HG03378 (cell line): ENCODE measurements around the gene UPK2.

Experiments
- ATAC-seq: cut with Tn5 transposase; IDR thresholded peaks from one replicate; pipeline ENCODE4 v1.9.1; 2021; ENCODE audit warnings: mild to moderate bottlenecking, moderate library complexity; ENCODE audit not compliant: unreplicated experiment

UPK2 gene

DNA sequence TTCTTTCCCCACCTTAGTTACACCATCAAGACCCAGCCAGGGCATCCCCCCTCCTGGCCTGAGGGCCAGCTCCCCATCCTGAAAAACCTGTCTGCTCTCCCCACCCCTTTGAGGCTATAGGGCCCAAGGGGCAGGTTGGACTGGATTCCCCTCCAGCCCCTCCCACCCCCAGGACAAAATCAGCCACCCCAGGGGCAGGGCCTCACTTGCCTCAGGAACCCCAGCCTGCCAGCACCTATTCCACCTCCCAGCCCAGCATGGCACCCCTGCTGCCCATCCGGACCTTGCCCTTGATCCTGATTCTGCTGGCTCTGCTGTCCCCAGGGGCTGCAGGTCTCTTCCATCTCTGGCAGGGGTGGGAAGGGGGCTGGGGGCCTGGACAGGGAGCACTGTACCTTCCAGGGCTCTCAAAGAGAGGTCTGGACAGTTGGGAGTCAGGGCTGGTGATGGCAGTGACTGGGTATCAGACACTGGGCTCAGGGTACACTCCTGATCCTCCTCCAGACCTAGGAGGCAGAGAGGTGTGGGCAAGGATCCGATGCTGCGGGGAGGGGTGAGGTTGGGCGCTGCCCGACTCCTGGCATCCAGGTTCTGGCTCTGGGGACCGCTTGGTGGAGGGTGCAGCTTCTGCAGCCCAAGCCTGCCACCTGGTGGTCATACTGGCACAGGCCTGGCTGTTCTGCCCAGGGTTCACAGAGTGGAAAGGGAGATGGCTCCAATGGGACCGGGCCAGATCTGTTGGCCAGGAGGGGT is at the start of gene UPK2:
TSS of gene UPK2 (plus strand) at position 205 of the 753 bp plus-strand sequence. CDS start at position 258, 53 bp downstream.
- no peak for ATAC-seq

DNA sequence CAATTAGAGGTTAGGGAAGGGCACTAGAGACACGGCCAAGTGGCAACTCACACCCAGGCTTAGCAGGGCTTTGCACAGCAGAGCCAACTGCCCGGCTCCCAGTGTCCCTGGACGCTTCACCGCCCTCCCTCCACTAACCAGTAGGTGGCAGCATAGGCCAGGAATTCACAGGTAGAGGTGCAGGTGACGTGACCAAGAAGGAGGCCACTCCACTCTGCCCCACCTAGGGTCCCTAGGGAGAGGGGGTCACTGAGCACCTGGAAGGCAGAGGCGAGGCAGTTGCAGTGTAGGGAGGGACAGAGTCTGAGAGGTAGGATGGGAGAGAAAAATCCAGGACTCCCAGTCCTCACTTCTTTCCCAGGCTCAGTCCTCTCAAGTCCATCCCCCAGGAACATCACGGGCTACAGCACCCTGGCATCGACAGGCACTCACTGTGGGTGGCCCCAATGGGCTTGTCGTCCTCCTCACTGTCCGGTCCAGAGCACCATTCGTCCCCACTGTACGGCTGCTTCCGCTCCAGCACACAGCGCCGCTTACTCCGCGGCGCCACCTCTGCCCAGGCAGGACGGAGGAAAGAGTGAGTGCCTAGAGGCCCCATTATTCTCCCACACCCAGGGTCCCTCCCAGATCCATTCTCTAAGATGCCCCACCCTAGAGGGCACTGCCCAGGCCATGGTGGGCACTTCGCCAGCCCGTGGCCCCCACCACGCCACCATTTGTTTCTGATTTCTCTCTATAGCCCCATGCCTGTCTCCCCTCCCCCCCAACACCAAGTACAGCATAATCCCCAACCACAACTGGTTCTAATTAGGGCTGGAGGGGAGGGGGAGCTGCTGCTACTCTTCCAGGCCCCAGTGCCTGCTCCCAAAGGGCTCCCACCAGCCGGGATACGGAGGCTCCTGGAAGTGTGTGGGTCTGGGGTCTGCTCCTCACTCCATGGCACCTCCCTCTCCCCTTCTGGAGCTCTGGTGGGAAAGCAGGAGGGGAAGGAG is 48.8 kb upstream of the UPK2 start:
- no peak for ATAC-seq

DNA sequence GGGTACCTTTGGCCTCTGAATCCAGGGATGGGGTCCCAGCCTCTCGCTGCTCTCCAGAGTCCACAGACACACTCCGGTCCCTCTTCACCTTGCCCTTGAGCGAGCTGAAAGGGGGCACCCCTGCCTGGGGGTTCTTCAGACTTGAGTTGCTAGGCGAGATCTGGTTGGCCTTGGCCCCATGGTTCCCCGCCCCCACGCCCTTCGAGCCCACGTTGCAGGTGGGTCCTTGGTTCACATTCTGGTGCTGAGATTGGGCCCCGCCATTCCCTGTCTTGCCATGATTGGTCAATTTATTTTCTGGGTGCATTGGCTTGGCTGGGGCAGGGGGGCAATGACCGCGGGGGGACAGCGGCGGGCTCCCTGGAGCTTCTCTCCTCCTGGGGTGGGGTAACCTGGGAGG is 47.8 kb upstream of the UPK2 start:
- ATAC-seq = no peak

DNA sequence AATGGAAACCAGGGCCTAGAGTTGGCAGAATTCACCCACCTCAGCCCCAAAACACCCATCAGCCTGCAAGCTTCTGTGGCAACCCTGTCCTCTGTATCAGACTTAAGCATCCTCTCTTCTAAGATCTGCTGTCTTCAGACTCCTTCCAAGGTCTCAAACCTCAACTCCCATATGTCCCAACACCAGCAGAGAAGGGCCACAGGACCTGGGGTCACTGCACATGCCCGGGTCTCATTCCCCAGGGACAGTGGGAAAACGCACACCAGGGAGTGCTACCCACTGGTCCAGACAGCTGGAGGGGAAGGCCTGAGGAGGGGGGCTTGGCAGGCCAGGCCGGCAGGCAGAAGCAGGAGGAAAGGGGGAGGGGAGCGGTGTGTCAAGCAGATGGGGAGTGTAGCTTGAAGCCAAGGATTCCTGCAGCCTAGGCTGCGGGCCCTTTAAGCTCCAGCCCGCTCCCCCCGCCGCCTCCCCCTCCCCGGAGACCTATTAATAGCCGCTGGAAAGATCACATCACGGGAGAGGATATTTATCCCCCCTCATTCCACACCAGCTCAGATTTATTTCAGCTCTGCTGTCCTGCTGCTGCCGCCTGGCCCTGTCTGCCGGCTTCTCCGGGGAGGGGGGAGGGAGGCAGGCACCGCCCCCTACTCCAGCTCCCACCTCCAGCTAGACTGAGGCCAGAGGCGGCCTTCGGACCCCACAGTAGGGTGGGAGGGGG is 47.0 kb upstream of the UPK2 start:
- ATAC-seq = no peak

DNA sequence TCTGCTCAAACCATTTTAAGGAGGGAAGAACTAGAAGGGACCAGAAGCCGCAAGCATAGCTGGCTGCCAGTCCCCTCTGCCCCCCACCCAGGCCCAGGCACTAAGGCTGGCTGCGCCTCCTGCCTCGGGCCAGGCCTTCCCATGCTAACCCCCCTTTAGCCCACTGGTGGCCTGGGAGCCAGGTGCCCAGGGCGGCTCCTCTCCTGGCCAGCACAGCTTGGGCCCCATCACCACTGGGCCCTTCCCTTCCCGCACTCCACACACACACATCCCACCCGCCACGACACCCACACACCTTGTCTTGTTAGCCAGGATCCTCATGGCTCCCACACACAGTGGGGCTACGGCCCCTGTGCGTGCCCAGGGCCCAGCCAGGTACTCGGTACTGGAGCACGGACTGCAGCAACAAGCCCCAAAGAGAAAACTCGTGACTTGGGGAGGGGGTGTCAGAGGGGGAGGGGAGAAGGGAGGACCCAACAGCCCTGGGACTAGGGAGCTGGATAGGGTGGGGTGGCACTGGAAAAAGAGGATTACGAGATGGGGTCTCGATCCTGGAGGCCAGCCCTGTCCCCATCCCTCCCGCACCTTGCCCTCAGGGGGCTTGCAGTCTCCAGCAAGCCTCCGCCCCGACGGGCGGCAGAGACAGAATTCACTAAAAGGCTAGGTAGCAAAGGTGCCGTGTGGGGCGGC is 46.3 kb upstream of the UPK2 start:
- ATAC-seq = no peak

DNA sequence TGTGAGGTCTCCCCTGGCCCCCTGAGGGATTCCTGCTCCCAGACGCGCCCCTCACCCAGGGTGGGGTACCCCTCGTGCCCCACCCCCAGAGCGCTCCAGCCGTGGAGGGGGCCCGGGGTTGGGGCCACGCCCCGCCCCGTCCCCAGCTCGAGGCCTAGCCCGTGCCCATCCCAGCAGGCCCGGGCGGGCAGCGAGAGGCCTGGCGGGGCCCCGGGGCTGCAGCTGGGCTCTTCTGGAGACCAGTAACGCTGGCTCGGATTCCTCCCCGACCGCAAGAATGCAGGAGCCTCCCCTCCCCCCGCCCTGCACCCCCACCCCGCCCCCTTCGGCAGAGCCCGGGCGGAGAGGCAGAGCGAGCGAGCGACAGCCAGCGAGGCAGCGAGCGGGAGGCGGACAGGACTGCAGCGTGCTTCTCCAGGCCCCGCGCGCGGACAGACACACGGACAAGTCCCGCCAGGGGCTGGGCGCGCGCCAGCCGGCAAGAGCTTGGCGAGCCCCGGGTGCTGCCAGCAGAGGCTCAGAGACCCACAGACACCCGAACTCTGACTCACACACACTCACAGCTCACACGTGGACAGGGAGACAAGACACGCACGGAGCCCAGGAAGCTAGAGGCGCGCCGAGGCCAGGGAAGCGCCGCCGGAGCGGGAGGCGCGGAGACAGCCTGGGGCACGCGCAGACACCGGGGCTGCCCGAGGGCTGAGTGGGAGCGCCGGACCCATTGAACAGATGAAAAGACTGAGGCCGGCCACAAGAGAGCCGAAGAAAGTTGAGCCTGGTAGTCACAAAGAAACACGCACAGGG is 45.6 kb upstream of the UPK2 start:
- no peak for ATAC-seq

DNA sequence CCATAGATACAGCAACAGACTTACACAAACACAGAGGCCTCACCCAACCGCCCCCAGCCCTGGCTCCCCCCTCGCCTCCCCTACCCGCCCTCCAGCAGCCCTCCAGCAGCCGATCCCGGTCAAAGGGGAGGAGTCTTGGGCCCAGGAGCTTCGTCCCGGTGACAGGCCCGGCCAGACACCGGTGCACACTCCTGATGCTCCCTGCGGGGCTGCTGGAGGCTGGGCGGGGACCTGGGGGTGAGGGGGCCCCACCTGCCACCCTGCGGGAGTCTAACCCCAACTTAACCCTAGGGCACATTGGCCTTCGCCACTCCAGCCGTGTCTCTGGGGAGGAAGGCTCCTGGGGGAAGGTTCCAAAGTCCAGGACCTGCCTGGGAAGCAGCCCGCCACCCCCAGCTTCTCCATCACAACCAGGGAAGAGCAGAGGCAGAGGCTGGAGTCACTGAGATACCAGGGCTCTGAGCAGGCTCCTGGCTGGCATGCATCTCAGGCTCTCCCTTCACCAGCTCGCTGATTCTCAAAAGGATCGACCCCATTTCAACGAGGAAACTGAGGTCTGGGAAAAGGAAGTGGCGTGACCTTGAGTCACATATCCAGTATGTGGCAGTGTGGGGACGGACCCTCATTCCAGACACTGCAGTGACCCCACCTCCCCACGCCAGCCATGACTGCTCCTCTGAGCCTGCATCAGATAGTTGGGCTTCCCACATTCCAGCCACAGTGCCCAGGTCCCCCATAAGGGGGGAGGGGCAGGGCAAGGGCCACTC is 44.8 kb upstream of the UPK2 start:
- no peak for ATAC-seq

DNA sequence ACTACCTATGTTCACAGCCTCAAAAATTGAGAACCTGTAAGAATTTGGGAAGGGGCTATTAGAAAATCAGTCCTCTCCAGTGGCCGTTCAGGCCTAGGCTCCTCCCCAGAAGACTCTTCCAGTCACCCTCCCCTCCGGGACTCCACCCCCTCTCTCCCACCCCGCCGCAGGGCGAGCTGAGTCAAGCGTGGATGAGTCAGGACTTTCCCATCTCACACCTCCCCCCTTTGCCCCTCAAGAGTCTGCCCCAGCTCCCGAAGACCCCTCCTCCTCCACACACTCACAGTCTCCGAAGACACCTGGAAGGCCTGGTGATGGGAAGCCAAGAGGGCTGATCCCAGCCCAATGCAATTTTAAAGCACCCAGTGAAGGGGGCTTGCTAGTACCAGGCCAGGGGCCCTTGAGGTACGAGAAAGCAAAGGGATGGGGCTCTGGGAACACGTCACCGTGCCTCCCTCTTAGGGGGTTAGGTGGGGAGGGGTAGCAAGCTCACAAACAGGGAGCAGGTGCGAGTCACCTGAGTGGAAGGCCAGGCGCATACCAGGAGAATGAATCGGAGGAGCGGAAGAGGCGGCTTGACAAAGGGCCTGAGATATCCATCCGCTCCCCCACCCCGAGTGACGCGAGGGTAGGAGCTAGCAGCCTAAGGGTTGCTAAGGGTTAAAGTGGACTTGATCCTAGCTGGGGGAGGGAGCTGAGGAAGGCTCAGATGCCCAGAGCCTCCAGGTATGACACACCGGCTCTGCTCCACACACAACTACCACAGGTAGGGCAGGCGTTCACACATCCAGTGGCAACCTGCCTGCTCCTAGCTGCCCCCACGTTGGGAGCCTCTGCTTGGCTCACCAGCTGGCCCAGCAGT is 44.0 kb upstream of the UPK2 start:
- no peak for ATAC-seq

DNA sequence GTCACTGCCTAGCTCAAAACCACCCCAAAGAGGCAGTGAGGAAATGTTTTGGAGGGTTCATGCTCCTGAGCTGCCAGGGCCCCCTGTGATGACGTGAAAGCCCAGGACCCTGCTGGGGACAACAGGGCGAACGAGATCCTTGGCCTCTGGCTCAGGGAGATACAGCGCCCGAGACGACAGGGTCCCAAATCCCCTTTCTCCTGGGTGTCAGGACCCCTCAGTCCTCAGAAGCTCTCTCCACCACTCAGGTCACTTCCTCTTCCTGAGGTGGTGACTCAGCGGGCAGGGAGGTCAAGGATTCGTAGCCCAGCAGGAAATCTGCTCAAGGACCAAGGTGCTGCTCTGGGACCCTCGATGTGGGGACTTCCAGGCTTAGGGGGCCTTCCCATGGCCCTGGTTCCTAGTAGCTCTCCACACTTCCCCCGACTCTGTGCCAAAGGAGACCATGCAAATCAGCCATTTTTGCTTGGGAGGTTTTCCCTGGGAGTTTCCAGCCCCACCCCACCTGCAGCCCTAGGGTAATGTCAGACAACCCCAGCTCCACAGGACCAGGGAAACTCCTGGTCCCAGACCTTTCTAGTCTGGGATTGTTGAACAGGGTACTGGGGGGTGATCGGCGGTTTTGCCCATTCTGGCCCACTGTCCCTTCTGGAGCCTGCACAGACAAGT is 43.2 kb upstream of the UPK2 start:
- no peak for ATAC-seq

DNA sequence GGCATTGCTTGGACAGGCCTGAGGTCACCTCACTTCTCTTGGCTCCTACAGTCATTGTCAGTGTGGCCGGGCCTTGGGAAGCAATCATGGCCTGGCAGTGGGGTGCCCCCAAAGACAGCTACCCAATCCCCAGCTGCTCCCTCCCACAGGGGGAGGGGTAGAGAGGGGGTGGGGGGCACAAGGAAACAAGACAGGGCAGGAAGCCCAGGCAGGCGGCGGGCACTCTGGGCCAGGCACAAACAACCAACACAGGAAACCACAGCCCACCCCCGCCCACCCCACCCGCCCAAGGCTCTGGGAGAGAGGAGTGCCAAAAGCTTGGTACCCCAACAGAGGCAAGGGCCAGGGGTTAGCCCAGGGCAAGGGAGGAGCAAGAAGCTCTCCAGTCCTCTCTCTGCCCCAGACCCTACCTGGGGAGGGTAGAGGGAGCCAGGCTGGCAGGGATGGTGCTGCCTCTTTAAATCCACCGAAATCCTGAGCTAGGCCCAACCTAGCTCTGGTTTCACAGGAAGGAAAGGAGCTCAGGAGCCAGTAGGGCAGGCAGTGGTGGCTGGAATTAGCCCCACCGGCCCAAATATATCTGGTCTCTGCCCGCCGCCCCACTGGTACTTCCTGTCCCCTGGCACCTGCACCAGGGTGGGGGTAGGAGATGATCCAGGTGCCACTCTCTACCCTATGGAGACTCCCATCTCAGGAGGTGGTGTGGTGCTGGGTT is 42.5 kb upstream of the UPK2 start:
- no peak for ATAC-seq

DNA sequence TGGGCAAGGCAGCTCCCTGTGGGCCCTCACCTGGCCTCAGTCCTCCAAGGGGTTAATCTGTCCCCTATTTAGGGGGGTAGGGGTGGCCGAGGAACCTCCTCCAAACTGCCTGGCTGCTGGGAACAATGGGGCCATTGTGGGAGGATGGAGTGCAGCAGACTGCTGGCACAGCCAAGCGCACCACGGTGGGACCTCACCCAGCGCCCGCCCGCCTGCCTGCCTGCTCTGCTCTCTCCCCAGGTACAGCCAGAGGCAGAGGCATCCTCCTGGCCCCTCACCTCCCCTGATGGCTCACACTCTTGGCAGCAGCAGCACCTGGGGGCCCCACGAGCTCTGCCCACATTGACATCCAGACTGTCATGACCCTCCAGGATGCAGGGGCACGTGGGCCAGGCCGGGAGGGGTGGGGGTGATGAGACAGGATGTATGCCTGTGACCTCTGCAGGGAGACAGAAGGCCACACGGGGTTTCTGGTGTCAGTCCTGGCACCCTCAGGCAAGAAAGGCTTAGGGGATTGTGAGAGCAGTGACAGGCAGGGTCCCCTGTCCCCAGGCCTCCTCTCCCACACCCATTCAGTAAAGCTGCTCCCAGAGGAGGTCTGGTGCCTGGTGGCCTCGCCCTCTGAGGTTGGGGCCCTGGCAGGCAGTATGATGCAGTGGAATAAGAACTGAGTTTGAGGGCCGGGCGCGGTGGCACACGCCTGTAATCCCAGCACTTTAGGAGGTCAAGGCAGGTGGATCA is 41.8 kb upstream of the UPK2 start:
- ATAC-seq = no peak

DNA sequence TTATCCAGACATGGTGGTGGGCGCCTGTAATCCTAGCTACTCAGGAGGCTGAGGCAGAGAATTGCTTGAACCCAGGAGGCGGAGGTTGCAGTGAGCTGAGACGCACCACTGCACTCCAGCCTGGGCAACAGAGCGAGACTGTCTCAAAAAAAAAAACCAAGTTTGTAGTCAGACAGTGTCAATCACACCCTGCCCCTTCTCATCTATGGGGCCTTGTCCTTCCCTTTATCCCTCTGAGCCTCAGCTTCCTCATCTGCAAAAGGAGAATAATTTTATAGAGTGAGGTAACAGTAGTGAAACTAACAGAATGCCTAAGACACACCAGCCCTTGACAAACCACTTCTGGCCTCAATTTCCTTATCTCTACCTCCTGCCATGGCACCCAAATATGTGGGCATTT is 41.1 kb upstream of the UPK2 start:
- ATAC-seq = no peak

DNA sequence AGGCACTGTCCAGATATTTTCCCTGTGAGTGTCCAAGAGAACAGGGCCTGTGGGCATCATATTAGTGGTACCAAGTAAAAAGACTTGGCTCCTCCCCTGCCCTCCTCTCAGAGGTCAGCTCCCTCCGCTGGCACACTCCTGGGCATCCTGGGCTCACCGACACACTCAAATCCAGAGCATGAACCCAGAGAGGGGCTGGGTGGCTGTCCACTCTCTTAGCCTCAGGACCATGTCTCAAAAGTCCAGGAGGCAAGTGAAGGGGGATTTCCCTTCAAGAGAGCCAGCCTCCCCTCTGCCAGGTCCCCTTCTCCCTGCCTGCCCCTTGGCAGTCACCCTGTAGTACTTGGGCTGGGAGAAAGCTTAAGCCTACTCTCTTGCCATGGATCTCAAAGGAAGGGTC is 40.7 kb upstream of the UPK2 start:
- no peak for ATAC-seq

DNA sequence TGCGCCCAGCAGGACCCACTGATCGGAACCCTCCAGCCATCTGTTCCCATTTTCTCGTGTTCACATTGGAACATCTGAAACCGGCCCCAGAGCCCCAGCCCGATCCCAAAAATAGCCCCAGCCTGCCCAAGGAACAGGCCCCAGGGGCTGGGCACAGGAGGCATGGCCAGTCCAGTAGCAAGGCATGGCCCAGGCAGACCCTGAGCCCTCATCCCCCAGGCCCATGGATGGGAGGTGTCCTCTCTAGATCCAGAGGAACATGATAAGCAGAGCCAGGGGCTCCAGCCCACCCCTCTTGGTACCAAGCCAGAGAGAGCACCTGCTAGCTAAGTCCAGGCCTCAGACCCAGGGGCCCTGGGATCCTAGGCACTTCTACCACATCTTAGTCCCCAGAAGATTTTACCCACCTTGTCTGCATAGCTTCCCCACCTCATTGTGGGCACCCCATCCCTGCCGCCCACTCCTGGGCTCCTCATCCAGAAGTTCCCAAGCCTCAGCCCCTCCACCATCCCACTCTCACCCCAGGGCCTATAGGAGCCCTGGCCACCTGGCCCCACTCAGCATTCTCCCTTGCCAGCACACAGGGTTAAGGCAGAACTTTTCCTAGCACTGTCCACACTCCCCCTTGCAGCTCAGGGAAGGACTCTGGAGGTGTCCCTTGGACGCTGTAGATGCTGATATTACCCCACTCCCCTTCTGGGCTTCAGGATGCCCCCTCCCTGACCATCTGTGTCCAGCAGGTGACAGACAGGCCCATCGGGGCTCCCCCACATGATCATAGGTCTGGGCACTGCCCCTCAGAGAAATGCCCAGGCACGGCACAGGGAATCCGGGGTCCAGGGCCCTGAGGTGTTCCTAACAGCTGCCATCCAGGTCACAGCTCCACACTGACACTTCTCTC is 39.9 kb upstream of the UPK2 start:
- no peak for ATAC-seq

DNA sequence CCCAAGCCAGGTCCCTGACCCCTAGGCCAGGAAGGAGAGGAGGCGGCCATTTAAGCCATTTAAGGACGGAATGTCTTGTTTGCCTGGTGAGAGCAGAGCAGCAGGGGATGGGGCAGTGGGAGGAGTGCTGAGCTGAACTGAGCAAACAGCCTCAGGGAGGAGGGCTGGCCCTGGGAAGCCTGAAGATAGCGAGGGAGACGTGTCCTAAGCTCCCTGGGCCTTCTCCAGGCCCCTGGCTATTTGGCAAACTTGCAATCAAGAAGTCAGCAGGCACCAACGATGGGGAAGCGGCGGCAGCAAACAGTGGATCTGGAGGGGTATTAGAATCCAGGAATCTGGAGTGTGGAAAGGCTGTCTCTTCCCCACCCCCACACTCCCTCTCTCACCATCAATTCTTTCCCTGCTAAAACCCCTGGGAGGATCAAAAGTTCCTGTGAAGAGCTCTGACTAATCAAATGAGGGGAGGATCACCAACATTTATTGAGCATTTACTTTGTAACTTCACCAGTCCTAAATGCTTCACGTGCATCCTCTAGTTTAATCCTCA is 39.2 kb upstream of the UPK2 start:
- no peak for ATAC-seq
